K562 (cell line): ENCODE measurements around the gene TRIM3. TPM values are rescaled to one million over a fixed set of nuclear protein-coding genes. Genes with fewer than 3 reads are reported as not detected.

Experiments
- ATAC-seq: fragments of 200-7000 bp; cut with Tn5 transposase; 3 replicates; pipeline ENCODE4 v1.9.1; 2020; ENCODE audit warnings: moderate library complexity
- BruUV-seq: library from RNA; stranded (reverse); fragments of 400-500 nt; replicated peaks from 2 replicates; lab custom pipeline; 2021; lab: Mats Ljungman, UMichigan
- CTCF ChIA-PET: fragments of 300-600 bp; formaldehyde crosslinking; extraction: SDS; loops from one replicate; lab custom pipeline; 2021; ENCODE audit warnings: low intra/inter-chr PET ratio; lab: Yijun Ruan, JAX
- POLR2A ChIA-PET: fragments of 300-600, 350-650 bp; sonication (Branson Sonifier 250); formaldehyde crosslinking; extraction: SDS; loops from one replicate; lab custom pipeline; 2021; ENCODE audit warnings: antibody characterized with exemption, inconsistent platforms; lab: Yijun Ruan, JAX
- DNase-seq, 4 experiments: peaks; one replicate each; pipeline versions ENCODE4 v3.0.0 to v3.0.0-alpha.2; 2011 to 2018; ENCODE audit warnings: low spot score in 3 of 4, mixed read lengths in 3 of 4; ENCODE audit errors: extremely low read depth in 1 of 4
- FAIRE-seq: peaks from 2 replicates; lab custom pipeline; 2011; peaks lifted over from hg19 to GRCh38; lab: Jason Lieb, UNC
- H2AFZ ChIP-seq: 2 replicates; pipeline ENCODE4 v1.6.0; 2011; ENCODE audit warnings: low read depth, low read length, control low read depth, inconsistent platforms
- H3K27ac ChIP-seq: fragments of 200-600 bp; 3 replicates; pipeline ENCODE4 v1.8.0; 2011; ENCODE audit warnings: low read depth, mild to moderate bottlenecking, control low read depth, inconsistent platforms, low read length, moderate library complexity, mixed read lengths; ENCODE audit errors: extremely low read depth
- H3K27me3 ChIP-seq, 2 experiments: fragments of 300-600 bp in 1 of 2; 2 replicates in 1 of 2; 3 replicates in 1 of 2; pipeline versions ENCODE4 v1.6.0 to v1.8.0; 2011; ENCODE audit warnings: inconsistent platforms in 2 of 2, low read length in 2 of 2, mild to moderate bottlenecking in 1 of 2, mixed read lengths in 1 of 2, moderate library complexity in 1 of 2; ENCODE audit not compliant: control insufficient read depth in 2 of 2, insufficient read depth in 2 of 2
- H3K36me3 ChIP-seq: fragments of 300-600 bp; 3 replicates; pipeline ENCODE4 v1.8.0; 2011; ENCODE audit warnings: mild to moderate bottlenecking, low read length, inconsistent platforms; ENCODE audit not compliant: control insufficient read depth, insufficient read depth
- H3K4me1 ChIP-seq, 2 experiments: fragments of 200-600 bp in 1 of 2; replicated peaks in 1 of 2; 2 replicates in 1 of 2; 3 replicates in 1 of 2; pipeline versions ENCODE4 v1.5.1 to v1.8.0; 2011; ENCODE audit warnings: inconsistent platforms in 2 of 2, low read length in 2 of 2, mild to moderate bottlenecking in 1 of 2, mixed read lengths in 1 of 2, moderate library complexity in 1 of 2; ENCODE audit not compliant: control insufficient read depth in 2 of 2, insufficient read depth in 2 of 2
- H3K4me2 ChIP-seq: 2 replicates; pipeline ENCODE4 v1.6.1; 2011; ENCODE audit warnings: low read length, control low read depth, inconsistent platforms, mixed read lengths; ENCODE audit not compliant: insufficient read depth
- H3K4me3 ChIP-seq: fragments of 200-600 bp; sonication (generic), shearing (Covaris generic); 2 replicates; pipeline ENCODE4 v1.5.1; 2016; ENCODE audit warnings: control low read depth, inconsistent platforms
- H3K79me2 ChIP-seq: fragments of 200-600 bp; 3 replicates; pipeline ENCODE4 v1.8.0; 2011; ENCODE audit warnings: low read length, inconsistent platforms; ENCODE audit not compliant: control insufficient read depth, insufficient read depth
- H3K9ac ChIP-seq, 2 experiments: 2 replicates each; pipeline versions ENCODE4 v1.6.0 to v1.6.1; 2011; ENCODE audit warnings: low read depth in 2 of 2, low read length in 2 of 2, control low read depth in 1 of 2, inconsistent platforms in 1 of 2, mild to moderate bottlenecking in 1 of 2, mixed read lengths in 1 of 2; ENCODE audit not compliant: insufficient read depth in 1 of 2
- H3K9me1 ChIP-seq: one replicate; pipeline ENCODE4 v1.6.0; 2011; ENCODE audit warnings: inconsistent platforms, mild to moderate bottlenecking, low read length, moderate library complexity; ENCODE audit not compliant: control insufficient read depth, insufficient read depth
- H3K9me3 ChIP-seq: replicated peaks from 2 replicates; pipeline ENCODE4 v1.5.1; 2011; ENCODE audit warnings: low read depth, low read length, inconsistent platforms; ENCODE audit not compliant: control insufficient read depth, insufficient read depth
- H4K20me1 ChIP-seq: replicated peaks from 2 replicates; pipeline ENCODE4 v1.6.1; 2011; ENCODE audit warnings: low read length, inconsistent platforms, mixed read lengths; ENCODE audit not compliant: control insufficient read depth, insufficient read depth
- KDM2B ChIP-seq: fragments of 250-450 bp; sonication (Bioruptor Pico); IDR thresholded peaks from 2 replicates; pipeline ENCODE4 v1.8.0; 2021; ENCODE audit warnings: mild to moderate bottlenecking, moderate library complexity
- KDM4B ChIP-seq, 2 experiments: fragments of 450-650 bp in 1 of 2; sonication (generic) in 1 of 2; IDR thresholded peaks; 2 replicates each; pipeline ENCODE4 v1.6.1; 2016 to 2017; ENCODE audit warnings: borderline replicate concordance in 2 of 2, antibody characterized with exemption in 1 of 2, low read depth in 1 of 2, mild to moderate bottlenecking in 1 of 2
- RBM34 ChIP-seq: fragments of 200-400 bp; formaldehyde crosslinking; IDR thresholded peaks from 2 replicates; pipeline ENCODE4 v1.6.1; 2018; ENCODE audit warnings: low read length, borderline replicate concordance; ENCODE audit not compliant: insufficient read depth
- SREBF2 ChIP-seq: sonication (generic); formaldehyde crosslinking; IDR thresholded peaks from 2 replicates; pipeline ENCODE4 v1.4.0; 2020; ENCODE audit warnings: mild to moderate bottlenecking, missing genetic modification reagents
- ZNF174 ChIP-seq: fragments of 250-450 bp; sonication (Bioruptor Pico); IDR thresholded peaks from 2 replicates; pipeline ENCODE4 v1.4.0; 2020; ENCODE audit warnings: mild to moderate bottlenecking
- ZNF3 ChIP-seq: fragments of 250-450 bp; sonication (Bioruptor Pico); IDR thresholded peaks from 2 replicates; pipeline ENCODE4 v1.5.0; 2021; ENCODE audit warnings: mild to moderate bottlenecking, moderate library complexity
- ZNF551 ChIP-seq: fragments of 250-450 bp; sonication (Bioruptor Pico); IDR thresholded peaks from 2 replicates; pipeline ENCODE4 v1.5.0; 2021; ENCODE audit warnings: mild to moderate bottlenecking, moderate library complexity
- WGBS: fragments of 100-300 bp; shearing (Covaris generic); methylation state at CpG from one replicate; pipeline ENCODE4 v1.1.6; 2016; ENCODE audit warnings: low coverage, mixed read lengths; ENCODE audit not compliant: insufficient coverage; ENCODE audit errors: missing lambda C conversion rate; 5-methylcytosine and 5-hydroxymethylcytosine counted together
- in situ Hi-C: fragments of 300-500 bp; cut with MboI; formaldehyde crosslinking; loops from 4 replicates; pipeline ENCODE4 v1.15.0; 2018; ENCODE audit warnings: inconsistent platforms, mixed read lengths
- intact Hi-C: fragments of 100-400 bp; cut with micrococcal nuclease; formaldehyde crosslinking; loops from 2 replicates; pipeline ENCODE4 v1.14.2; 2022
- polyA plus RNA-seq, 8 experiments: library from polyadenylated mRNA; depleted of rRNA in 4 of 8; stranded (reverse) in 5 of 8; unstranded in 3 of 8; fragments of >200 nt; fragmentation: Nextera tagmentation in 2 of 8; fragmentation: Illumina TruSeq in 1 of 8; extraction: Ambion mirVana in 2 of 8; extraction: Trizol in 1 of 8; gene quantifications; 2 replicates each; pipeline versions ENCODE4 v1.2.1 to v1.2.3, GENCODE V29; 2011 to 2014; ENCODE audit warnings: inconsistent platforms in 1 of 8, missing spikeins in 1 of 8
- total RNA-seq, 7 experiments: library from RNA; depleted of rRNA in 6 of 7; stranded (reverse); fragments of >200 nt in 6 of 7; fragmentation: Illumina TruSeq in 2 of 7; extraction: Trizol in 2 of 7; gene quantifications; 2 replicates each; pipeline versions ENCODE4 v1.2.1 to v1.2.3, GENCODE V29; 2011 to 2021; ENCODE audit warnings: low replicate concordance in 1 of 7
- TF ChIP-seq, protein P1 (sequence below): fragments of 450-650 bp; IDR thresholded peaks from 2 replicates; pipeline ENCODE4 v1.6.1; 2017; ENCODE audit warnings: antibody characterized with exemption
- TF ChIP-seq, protein P2 (sequence below): sonication (generic); formaldehyde crosslinking; IDR thresholded peaks from 2 replicates; pipeline ENCODE4 v1.8.1; 2022; ENCODE audit warnings: missing genetic modification reagents
- TF ChIP-seq, protein P3 (sequence below): fragments of 250-450 bp; sonication (Bioruptor Pico); IDR thresholded peaks from 2 replicates; pipeline ENCODE4 v1.6.1; 2021; ENCODE audit warnings: mild to moderate bottlenecking
- TF ChIP-seq, protein P4 (sequence below): fragments of 450-650 bp; formaldehyde crosslinking; conservative IDR thresholded peaks from 2 replicates; pipeline ENCODE4 v1.4.0; 2022; ENCODE audit warnings: mild to moderate bottlenecking, missing genetic modification characterization

The TRIM3 gene
- total and polyA plus RNA-seq, 9 of the 15 experiments (the other 6 are each of a cell fraction or from before 2014, with no cell fraction given) = 0.45 to 9.2 (median 4.7) TPM

DNA sequence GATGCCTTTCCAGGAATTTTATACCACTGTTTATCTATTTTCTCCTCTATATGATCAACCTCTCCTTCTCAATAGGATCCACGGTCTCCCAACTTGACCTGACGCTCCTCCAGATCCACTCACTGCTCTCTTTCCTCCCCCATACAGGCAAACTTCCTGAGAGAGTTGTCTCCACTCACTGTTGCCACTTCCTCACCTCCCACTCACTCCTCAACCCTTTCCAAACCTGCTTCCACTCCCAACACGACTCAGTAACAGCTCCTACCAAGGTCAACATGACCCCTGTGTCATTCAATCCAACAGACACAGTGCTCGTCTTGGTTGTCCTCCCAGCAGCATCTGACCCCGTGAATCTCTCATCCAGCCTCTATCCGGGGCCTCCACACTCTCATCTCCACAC is 57.9 kb downstream of the TRIM3 start:
- in situ Hi-C loops = no loop called here
- no peak for FAIRE-seq
- no peak overlapping the region for H2AFZ ChIP-seq
- H3K27ac ChIP-seq = no peak overlapping the region
- no peak overlapping the region for H3K4me3 ChIP-seq
- no peak for DNase-seq
- no peak for TF ChIP-seq RBM34
- TF ChIP-seq ZNF3 = no peak
- TF ChIP-seq, protein P1, sequence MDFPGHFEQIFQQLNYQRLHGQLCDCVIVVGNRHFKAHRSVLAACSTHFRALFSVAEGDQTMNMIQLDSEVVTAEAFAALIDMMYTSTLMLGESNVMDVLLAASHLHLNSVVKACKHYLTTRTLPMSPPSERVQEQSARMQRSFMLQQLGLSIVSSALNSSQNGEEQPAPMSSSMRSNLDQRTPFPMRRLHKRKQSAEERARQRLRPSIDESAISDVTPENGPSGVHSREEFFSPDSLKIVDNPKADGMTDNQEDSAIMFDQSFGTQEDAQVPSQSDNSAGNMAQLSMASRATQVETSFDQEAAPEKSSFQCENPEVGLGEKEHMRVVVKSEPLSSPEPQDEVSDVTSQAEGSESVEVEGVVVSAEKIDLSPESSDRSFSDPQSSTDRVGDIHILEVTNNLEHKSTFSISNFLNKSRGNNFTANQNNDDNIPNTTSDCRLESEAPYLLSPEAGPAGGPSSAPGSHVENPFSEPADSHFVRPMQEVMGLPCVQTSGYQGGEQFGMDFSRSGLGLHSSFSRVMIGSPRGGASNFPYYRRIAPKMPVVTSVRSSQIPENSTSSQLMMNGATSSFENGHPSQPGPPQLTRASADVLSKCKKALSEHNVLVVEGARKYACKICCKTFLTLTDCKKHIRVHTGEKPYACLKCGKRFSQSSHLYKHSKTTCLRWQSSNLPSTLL = no peak
- no peak for TF ChIP-seq KDM4B (IDR thresholded peaks at IDR 0.05; ENCODE audit: borderline replicate concordance in 2 of 2, low read depth in 1 of 2)
- no peak for TF ChIP-seq SREBF2 (CRISPR knock-in tag)
- TF ChIP-seq, protein P2, sequence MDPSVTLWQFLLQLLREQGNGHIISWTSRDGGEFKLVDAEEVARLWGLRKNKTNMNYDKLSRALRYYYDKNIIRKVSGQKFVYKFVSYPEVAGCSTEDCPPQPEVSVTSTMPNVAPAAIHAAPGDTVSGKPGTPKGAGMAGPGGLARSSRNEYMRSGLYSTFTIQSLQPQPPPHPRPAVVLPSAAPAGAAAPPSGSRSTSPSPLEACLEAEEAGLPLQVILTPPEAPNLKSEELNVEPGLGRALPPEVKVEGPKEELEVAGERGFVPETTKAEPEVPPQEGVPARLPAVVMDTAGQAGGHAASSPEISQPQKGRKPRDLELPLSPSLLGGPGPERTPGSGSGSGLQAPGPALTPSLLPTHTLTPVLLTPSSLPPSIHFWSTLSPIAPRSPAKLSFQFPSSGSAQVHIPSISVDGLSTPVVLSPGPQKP (CRISPR knock-in tag) = no peak
- no peak for TF ChIP-seq KDM2B (CRISPR knock-in tag)
- TF ChIP-seq ZNF174 (CRISPR knock-in tag) = no peak
- TF ChIP-seq, protein P3, sequence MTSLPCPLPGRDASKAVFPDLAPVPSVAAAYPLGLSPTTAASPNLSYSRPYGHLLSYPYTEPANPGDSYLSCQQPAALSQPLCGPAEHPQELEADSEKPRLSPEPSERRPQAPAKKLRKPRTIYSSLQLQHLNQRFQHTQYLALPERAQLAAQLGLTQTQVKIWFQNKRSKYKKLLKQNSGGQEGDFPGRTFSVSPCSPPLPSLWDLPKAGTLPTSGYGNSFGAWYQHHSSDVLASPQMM (CRISPR knock-in tag) = no peak
- TF ChIP-seq ZNF551 (CRISPR knock-in tag) = no peak
- TF ChIP-seq, protein P4, sequence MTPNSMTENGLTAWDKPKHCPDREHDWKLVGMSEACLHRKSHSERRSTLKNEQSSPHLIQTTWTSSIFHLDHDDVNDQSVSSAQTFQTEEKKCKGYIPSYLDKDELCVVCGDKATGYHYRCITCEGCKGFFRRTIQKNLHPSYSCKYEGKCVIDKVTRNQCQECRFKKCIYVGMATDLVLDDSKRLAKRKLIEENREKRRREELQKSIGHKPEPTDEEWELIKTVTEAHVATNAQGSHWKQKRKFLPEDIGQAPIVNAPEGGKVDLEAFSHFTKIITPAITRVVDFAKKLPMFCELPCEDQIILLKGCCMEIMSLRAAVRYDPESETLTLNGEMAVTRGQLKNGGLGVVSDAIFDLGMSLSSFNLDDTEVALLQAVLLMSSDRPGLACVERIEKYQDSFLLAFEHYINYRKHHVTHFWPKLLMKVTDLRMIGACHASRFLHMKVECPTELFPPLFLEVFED (CRISPR knock-in tag) = no peak
- TF ChIP-seq, all 486 proteins: peak for 0
- Histone ChIP-seq H3K4me2 (no peak overlapping the region), H3K4me1 (peaks cover 6 to 21% of the 10 kb centered on the region in 2 experiments; a peak in 4 of 5 replicates), H3K27me3 (peaks cover 51 to 58% of the 10 kb centered on the region in 2 experiments), H4K20me1 (0 out of 2 replicates have a peak, but pooled peaks cover 3% of the 10 kb centered on the region), H3K9me1 (no peaks in the 10 kb centered on the region), H3K79me2 (no peaks in the 10 kb centered on the region), H3K36me3 (no peaks in the 10 kb centered on the region), H3K9me3 (no peaks in the 10 kb centered on the region; the same call in 1 of the 2 replicates), H3K9ac (no peak overlapping the region)
- no TSS peak for BruUV-seq
- 5% methylated on average over 5 of the region's 6 CpGs for WGBS
- CTCF ChIA-PET = no interaction called here
- POLR2A ChIA-PET = interaction anchor here (0.7 kb wide), 1 partner anchor 12 kb away, joined by 3 read pairs; no protein-coding TSS in a partner anchor
- intact Hi-C loops = no loop called here
- ATAC-seq = no peak
